ENCODE measurements around the gene SPAG8. TPM values are rescaled to one million over a fixed set of nuclear protein-coding genes. Genes with fewer than 3 reads are reported as not detected.

Gene SPAG8
- total RNA-seq, 1 donor from 2014 or later: 3.5 TPM

GRCh38 chr9:35814106-35814840, 2.2 kb upstream of the SPAG8 start:
- DNase-seq (ENCODE audit: low spot score): peak; percentile 51
- intact Hi-C loops (cut with DNase I): loop anchor here (5.0 kb wide), 2 partner anchors 82 to 157 kb away; partner anchors contain the start of genes CCDC107, CREB3, RMRP and TLN1

GRCh38 chr9:35813434-35814105, 1.5 kb upstream of the SPAG8 start:
- intact Hi-C loops (cut with DNase I): loop anchor here (2.0 to 5.0 kb wide), 3 partner anchors 23 to 156 kb away; partner anchors contain the start of genes CCDC107, CREB3, NPR2 and RMRP
- DNase-seq (ENCODE audit: low spot score): peak; percentile 17

GRCh38 chr9:35811381-35812024, 559 bp downstream of the SPAG8 start:
- intact Hi-C loops (cut with DNase I): loop anchor here (2.0 to 5.0 kb wide), 3 partner anchors 21 to 154 kb away; partner anchors contain the start of genes CCDC107, CREB3, NPR2 and RMRP
- DNase-seq (ENCODE audit: low spot score): no peak

- DNase-seq (ENCODE audit: low spot score): no peak
- intact Hi-C loops (cut with DNase I): loop anchor here (5.0 kb wide), 2 partner anchors 78 to 153 kb away; partner anchors contain the start of genes CCDC107, CREB3, RMRP and TLN1
These were observed 1.9 kb downstream of the SPAG8 start for GRCh38 chr9:35810122-35810521.

GRCh38 chr9:35808433-35808832, 3.6 kb downstream of the SPAG8 start:
- intact Hi-C loops (cut with DNase I): no loop called here
- no peak for DNase-seq (ENCODE audit: low spot score)

GRCh38 chr9:35806101-35806500, 6.0 kb downstream of the SPAG8 start:
- intact Hi-C loops (cut with DNase I): no loop called here
- no peak for DNase-seq (ENCODE audit: low spot score)

- no peak for DNase-seq (ENCODE audit: low spot score)
- intact Hi-C loops (cut with DNase I): no loop called here
These were observed 10.5 kb downstream of the SPAG8 start for GRCh38 chr9:35801328-35802128.

GRCh38 chr9:35800530-35800929, 11.5 kb downstream of the SPAG8 start:
- DNase-seq (ENCODE audit: low spot score): no peak
- intact Hi-C loops (cut with DNase I): no loop called here

- no peak for DNase-seq (ENCODE audit: low spot score)
- intact Hi-C loops (cut with DNase I): no loop called here
These were observed 13.2 kb downstream of the SPAG8 start for GRCh38 chr9:35798658-35799374.

- no peak for DNase-seq (ENCODE audit: low spot score)
- intact Hi-C loops (cut with DNase I): no loop called here
These were observed 14.6 kb downstream of the SPAG8 start for GRCh38 chr9:35797311-35798109.

GRCh38 chr9:35795695-35796094, 16.4 kb downstream of the SPAG8 start:
- intact Hi-C loops (cut with DNase I): no loop called here
- DNase-seq (ENCODE audit: low spot score): no peak

GRCh38 chr9:35793461-35793860, 18.6 kb downstream of the SPAG8 start:
- no peak for DNase-seq (ENCODE audit: low spot score)
- intact Hi-C loops (cut with DNase I): no loop called here

GRCh38 chr9:35792826-35793225, 19.2 kb downstream of the SPAG8 start:
- intact Hi-C loops (cut with DNase I): no loop called here
- no peak for DNase-seq (ENCODE audit: low spot score)

- intact Hi-C loops (cut with DNase I): no loop called here
- DNase-seq (ENCODE audit: low spot score): no peak
These were observed 19.8 kb downstream of the SPAG8 start for GRCh38 chr9:35792024-35792813.

GRCh38 chr9:35791297-35791921, 20.7 kb downstream of the SPAG8 start, which contains the start of gene NPR2:
Gene NPR2 (plus strand): TSS chr9:35791591. CDS start chr9:35792409, 818 bp downstream.
- intact Hi-C loops (cut with DNase I): loop anchor here (1.0 to 2.0 kb wide), 3 partner anchors 21 to 91 kb away; partner anchors contain the start of gene SPAG8
- DNase-seq (ENCODE audit: low spot score): no peak
